Forelimb muscle (tissue), 1 donor: ENCODE data around the gene ANKRD13D. TPM values are rescaled to one million over a fixed set of nuclear protein-coding genes. Genes with fewer than 3 reads are reported as not detected.

Experiments used
- DNase-seq: peaks from one replicate; pipeline ENCODE4 v3.0.0-alpha.2; 2013; ENCODE audit warnings: low read depth
- polyA plus RNA-seq: library from polyadenylated mRNA; unstranded; fragments of 120-200 nt; gene quantifications from one replicate; pipeline ENCODE4 v1.2.1, GENCODE V29; 2013; ENCODE audit not compliant: insufficient read length

The ANKRD13D gene
- polyA plus RNA-seq, 1 donor: 29.3 TPM

DNA sequence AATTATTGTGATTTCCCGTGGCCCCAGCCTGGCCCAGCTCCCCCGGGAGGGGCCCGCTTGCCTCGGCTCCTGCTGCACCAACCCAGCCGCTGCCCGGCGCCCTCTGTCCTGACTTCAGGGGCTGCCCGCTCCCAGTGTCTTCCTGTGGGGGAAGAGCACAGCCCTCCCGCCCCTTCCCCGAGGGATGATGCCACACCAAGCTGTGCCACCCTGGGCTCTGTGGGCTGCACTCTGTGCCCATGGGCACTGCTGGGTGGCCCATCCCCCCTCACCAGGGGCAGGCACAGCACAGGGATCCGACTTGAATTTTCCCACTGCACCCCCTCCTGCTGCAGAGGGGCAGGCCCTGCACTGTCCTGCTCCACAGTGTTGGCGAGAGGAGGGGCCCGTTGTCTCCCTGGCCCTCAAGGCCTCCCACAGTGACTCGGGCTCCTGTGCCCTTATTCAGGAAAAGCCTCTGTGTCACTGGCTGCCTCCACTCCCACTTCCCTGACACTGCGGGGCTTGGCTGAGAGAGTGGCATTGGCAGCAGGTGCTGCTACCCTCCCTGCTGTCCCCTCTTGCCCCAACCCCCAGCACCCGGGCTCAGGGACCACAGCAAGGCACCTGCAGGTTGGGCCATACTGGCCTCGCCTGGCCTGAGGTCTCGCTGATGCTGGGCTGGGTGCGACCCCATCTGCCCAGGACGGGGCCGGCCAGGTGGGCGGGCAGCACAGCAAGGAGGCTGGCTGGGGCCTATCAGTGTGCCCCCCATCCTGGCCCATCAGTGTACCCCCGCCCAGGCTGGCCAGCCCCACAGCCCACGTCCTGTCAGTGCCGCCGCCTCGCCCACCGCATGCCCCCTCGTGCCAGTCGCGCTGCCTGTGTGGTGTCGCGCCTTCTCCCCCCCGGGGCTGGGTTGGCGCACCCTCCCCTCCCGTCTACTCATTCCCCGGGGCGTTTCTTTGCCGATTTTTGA is 3.3 kb upstream of the ANKRD13D start:
- no peak for DNase-seq

DNA sequence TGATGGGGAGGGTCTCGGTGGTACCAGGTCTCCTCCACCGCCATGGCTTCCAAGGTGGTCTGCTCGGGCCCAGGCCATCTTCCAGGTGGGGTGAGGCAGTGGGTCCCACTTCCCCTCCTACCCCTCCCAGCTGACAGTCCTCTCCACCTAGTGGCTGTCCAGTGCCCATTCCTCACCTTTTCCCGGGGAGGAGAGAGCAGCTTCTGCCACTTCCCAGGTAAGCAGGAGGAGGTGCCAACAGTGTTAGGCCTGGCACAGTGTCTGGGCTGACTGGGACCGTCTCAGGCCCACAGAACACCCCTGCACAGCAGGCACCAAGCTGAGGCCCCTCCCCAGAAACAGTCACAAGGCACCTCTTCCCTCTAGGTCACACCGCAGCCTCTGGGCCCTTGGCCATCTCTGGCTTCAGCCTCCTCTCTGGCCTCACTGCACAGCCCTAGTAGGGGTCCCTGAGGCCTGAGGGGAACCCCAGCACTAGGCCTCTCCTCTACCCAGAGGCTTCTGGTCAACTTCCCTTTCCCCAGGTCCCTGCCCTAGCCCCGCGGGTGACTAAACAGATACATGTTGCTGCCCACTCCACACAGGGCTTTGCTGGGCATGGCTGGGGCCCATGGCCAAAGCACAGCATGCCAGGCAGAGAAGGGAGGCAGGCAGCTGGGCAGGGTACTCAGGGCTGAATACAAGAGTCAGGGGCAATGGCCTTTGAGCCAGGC is 2.3 kb upstream of the ANKRD13D start:
- no peak for DNase-seq

- no peak for DNase-seq
Observed at GRCh38 chr11:67287355-67288197, 1.5 kb upstream of the ANKRD13D start.

- DNase-seq: no peak
Observed at GRCh38 chr11:67288198-67288451, 978 bp upstream of the ANKRD13D start.

DNA sequence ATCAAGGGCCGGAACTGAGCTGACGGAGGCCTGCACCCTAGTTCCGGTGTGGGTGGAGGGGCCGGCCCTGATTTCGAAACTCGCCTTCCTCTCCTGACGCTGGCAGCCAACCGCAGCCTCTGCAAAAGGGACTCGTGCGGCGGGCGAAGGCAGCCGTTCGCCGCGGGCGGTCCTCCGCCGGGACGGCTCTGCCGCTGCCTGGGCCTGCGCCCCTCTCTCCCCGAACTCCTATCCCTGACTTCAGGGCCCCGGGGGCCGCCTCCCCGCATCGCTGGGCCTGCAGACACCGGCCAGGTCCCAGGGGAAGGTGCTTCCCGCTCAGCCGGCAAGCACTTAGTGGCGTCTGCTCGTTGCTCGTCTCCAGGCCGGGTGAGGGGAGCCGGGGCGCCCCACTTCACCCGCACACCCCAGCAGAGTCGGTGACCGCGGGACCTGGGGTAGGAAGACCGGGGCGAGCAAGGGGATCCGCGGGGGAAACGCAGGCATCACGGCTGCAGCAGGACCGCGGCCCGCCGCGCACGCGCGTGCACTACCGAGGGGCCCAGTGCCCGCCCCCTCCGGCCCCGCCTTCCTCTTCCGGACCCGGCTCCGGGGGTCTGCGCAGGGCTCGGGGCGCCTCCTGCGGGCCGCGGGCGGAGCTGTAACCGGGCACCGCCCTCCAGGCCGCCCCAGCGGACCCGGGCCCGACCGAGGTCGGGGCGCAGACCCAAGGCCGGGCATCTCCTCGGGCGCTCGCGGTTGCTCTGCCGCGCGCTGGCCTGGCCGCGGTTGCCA is 464 bp upstream of the ANKRD13D start:
- DNase-seq: peak; percentile 44

GRCh38 chr11:67289651-67290479 is 762 bp downstream of the ANKRD13D start:
- DNase-seq: no peak

DNA sequence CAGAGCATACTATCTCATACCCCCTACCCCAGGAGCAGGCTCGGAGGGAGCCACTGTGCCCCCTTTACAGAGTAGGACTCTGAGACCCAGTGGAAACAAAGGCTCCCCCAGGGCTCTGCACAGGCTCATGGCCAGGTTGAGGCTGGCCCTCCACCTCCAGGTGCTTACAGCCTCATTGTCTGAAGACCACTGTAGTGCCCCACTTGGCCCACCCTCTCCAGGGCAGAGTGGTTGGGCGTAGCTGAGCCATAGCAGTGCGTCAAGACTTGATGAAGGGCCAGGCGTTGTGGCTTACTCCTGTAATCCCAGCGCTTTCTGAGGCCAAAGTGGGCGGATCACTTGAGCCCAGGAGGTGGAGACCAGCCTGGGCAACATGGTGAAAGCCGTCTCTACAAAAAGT is 1.7 kb downstream of the ANKRD13D start:
- DNase-seq: no peak

DNA sequence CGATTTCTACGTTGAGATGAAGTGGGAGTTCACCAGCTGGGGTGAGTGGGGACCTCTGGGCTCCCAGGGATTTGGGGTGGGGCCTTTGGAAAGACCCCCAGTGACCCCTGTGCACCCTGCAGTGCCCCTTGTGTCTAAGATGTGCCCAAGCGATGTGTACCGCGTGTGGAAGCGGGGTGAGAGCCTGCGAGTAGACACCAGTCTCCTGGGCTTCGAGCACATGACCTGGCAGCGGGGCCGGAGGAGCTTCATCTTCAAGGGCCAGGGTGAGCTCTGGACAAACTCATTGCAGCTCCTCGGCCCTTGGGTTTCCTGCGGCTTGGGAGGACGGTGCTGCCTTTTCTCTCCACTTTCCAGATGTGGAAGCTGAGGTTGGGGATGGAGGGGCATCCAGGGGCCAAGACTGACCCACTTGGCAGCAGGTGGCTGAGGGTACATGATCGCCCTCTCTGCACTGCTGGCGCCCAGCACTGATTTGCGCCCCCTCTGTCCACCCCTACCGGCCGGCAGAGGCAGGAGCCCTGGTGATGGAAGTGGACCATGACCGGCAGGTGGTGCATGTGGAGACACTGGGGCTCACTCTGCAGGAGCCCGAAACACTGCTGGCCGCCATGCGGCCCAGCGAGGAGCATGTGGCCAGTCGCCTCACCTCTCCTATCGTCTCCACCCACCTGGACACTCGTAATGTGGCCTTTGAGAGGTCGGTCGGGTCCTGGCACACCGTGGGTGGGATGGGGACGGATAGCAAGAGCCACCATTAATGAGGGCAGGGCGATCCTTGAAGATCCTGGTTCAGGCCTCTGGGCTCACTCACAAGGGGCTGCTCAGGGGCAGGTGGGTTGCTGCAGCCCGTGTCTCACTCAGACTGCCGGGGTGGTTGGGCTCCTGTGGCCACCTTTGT is 2.6 kb downstream of the ANKRD13D start:
- DNase-seq: no peak

DNA sequence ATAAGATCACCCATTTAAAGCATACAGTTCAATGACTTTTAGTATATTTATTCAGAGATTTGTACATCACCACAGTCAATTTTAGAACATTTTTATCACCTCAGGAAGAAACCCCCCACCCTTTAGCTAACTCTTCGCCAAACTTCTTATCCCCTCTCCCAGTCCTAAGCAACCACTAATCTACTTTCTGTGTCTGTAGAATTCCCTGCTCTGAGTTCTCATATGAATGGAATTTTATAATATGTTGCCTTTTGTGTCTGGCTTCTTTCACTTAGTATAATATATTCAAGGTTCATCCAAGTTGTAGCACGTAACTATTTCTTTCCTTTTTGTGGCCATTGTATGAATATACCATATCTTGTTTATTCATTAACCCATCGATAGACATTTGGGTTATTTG is 3.6 kb downstream of the ANKRD13D start:
- DNase-seq: no peak

DNA sequence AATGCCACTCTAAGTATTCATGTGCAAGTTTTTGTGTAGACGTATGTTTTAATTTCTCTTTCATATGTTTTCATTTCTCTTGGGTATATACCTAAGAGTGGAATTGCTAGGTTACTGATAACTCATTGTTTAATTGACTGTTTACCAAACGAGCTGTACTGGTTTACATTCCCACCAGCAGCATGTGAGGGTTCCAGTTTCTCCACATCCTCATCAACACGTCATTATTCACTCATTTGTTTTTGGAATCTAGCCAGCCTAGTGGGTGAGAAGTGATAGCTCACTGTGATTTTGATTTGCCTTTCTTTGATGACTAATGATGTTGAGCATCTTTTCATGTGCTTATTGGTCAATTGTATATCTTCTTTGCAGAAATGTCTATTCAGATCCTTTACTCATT is 4.0 kb downstream of the ANKRD13D start:
- DNase-seq: no peak

DNA sequence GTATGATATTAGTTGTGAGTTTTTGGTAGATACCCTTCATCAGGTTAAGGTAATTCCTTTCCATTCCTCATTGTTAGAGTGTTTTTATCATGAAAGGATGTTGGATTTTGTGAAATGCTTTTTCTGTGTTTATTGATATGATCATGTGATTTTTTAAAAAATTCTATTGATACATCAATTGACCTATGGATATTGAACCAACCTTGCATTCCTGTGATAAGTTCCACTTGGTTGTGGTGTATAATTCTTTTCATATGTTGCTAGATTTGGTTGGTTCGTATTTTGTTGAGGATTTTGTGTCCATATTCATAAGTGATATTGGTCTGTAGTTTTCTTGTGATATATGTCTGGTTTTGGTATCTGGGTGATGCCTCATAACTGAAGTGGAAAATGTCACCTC is 6.7 kb downstream of the ANKRD13D start:
- DNase-seq: no peak

- no peak for DNase-seq
Observed at GRCh38 chr11:67298786-67299185, 9.7 kb downstream of the ANKRD13D start.

GRCh38 chr11:67299471-67300191 is 10.5 kb downstream of the ANKRD13D start:
- DNase-seq: no peak

DNA sequence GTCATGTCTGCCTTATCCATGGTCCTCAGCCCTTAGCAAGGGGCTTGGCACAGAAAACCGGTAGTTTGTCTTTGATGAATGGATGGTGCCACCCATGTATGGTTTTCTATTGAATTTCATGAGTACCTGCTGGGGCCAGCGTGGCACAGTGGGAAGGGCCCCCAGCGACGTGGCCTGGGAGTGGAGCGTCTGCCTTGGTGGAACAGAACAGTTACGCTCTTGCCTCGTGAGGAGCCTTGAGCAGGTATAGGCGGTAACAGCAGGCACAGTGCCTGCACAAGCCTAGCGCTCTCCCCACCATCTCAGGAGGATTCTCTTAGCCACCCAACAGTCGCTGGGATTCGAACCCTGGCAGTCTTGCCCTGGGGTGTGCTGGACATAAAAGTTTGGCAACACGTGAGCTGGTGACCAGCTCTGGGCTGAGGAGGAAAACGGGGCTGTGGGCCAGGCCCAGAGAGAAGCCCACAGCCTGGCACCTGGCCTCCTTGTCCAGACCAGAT is 11.2 kb downstream of the ANKRD13D start:
- no peak for DNase-seq

DNA sequence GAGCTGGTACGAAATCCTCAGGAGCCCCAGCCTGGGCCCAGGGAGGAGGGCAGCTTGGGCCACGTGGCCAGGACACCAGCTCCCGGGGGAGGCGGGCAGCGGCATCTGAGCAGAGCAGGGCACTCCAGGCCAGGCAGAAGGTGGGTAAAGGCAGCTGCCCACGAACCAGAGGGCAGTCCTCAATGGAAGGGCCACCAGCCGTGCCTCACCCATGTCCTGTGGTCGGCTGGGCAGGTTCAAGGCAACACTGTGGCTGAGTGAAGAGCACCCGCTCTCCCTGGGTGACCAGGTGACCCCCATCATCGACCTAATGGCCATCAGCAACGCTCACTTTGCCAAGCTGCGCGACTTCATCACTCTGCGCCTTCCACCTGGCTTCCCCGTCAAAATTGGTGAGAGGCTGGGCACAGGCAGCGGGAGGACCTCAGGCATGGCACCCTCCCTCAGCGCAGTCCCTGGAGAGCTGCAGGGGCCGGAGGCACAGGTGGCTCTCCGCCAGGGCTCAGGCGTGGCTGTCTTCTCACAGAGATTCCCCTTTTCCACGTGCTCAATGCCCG is 11.7 kb downstream of the ANKRD13D start:
- DNase-seq: no peak

GRCh38 chr11:67301313-67301921 is 12.3 kb downstream of the ANKRD13D start:
- DNase-seq: no peak

DNA sequence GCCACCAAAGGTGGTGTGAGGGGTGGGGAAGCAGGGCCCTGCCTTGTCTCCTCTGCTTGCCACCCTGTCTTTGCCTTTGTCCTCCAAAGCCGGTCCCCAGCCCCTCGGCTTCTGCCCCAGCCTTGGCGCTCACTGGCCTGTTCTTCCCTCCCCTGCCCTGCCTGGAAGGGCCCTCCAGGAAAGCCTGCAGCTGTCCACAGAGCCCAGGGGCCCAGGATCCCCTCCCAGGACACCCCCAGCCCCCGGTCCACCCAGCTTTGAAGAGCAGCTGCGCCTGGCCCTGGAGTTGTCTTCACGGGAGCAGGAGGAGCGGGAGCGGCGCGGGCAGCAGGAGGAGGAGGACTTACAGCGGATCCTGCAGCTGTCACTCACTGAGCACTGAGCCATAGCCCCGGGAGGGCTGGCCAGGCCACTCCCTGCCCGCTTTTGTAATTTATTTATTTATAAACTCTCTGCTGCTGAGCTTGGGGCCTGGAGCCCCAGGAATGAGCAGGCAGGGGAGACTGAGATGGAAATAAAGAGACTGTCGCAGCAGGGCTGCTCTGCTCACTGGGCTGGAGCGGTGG is 12.9 kb downstream of the ANKRD13D start:
- no peak for DNase-seq
